Spleen (tissue), 11 donors: ENCODE results near the gene ATP6V0B. TPM values are rescaled to one million over a fixed set of nuclear protein-coding genes. Genes with fewer than 3 reads are reported as not detected.

Experiments
- DNase-seq: peaks from one replicate; pipeline ENCODE4 v3.0.0-alpha.2; 2020
- H3K27ac ChIP-seq, 8 donors: fragments of 200-600 bp; sonication (generic) in 7 of 8; 1 replicate in 4 of 8; 2 replicates in 4 of 8; pipeline versions ENCODE4 v1.5.0 to v1.8.0; 2016 to 2021; ENCODE audit warnings: inconsistent platforms in 4 of 8, mild to moderate bottlenecking in 4 of 8, moderate library complexity in 1 of 8
- H3K27me3 ChIP-seq, 7 donors: fragments of 200-600 bp; sonication (generic) in 6 of 7; replicated peaks in 1 of 7; 1 replicate in 4 of 7; 2 replicates in 3 of 7; pipeline versions ENCODE4 v1.5.0 to v1.8.0; 2016 to 2021; ENCODE audit warnings: inconsistent platforms in 3 of 7, mild to moderate bottlenecking in 1 of 7
- H3K36me3 ChIP-seq, 6 donors: fragments of 200-600 bp; sonication (generic) in 5 of 6; 1 replicate in 4 of 6; 2 replicates in 2 of 6; pipeline versions ENCODE4 v1.5.0 to v1.8.0; 2016 to 2021; ENCODE audit warnings: inconsistent platforms in 2 of 6
- H3K4me1 ChIP-seq, 6 donors: fragments of 200-600 bp; sonication (generic) in 5 of 6; 1 replicate in 3 of 6; 2 replicates in 3 of 6; pipeline versions ENCODE4 v1.5.0 to v1.8.0; 2016 to 2021; ENCODE audit warnings: inconsistent platforms in 3 of 6
- H3K4me3 ChIP-seq, 8 donors: fragments of 200-600 bp; sonication (generic) in 7 of 8; 1 replicate in 4 of 8; 2 replicates in 4 of 8; pipeline versions ENCODE4 v1.5.0 to v1.8.0; 2016 to 2021; ENCODE audit warnings: inconsistent platforms in 4 of 8, mild to moderate bottlenecking in 4 of 8, moderate library complexity in 2 of 8
- H3K9me3 ChIP-seq, 8 donors: fragments of 200-600 bp; sonication (generic) in 7 of 8; 1 replicate in 4 of 8; 2 replicates in 4 of 8; pipeline versions ENCODE4 v1.5.0 to v1.8.0; 2016 to 2021; ENCODE audit warnings: inconsistent platforms in 4 of 8
- POLR2A ChIP-seq, 3 donors: fragments of 450-650 bp; IDR thresholded peaks; one replicate each; pipeline ENCODE4 v1.5.1; 2017; ENCODE audit warnings: antibody characterized with exemption in 3 of 3, mild to moderate bottlenecking in 1 of 3
- POLR2AphosphoS5 ChIP-seq, 3 donors: sonication (generic); formaldehyde crosslinking; IDR thresholded peaks; one replicate each; pipeline ENCODE4 v1.5.1; 2017; ENCODE audit warnings: antibody characterized with exemption in 3 of 3
- WGBS, 5 donors: extraction: QIAGEN DNeasy Blood & Tissue Kit in 3 of 5; methylation state at CpG; one replicate each; pipeline versions ENCODE4 v1.1.5 to v1.1.7; 2013 to 2018; 5-methylcytosine and 5-hydroxymethylcytosine counted together
- intact Hi-C: fragments of 100-400 bp; cut with DNase I; formaldehyde crosslinking; loops from one replicate; pipeline ENCODE4 v1.15.0; 2023; ENCODE audit warnings: low total_unique reads
- polyA plus RNA-seq, 3 donors: library from polyadenylated mRNA; stranded (reverse); fragments of 200-250 nt; gene quantifications; one replicate each; pipeline ENCODE4 v1.2.1, GENCODE V29; 2013
- total RNA-seq, 7 donors: library from RNA; depleted of rRNA in 3 of 7; stranded (reverse); fragments of >200 nt in 3 of 7; fragmentation: NEBNext Ultra II Directional in 4 of 7; extraction: Animal tissue kit (Norgen Biotek cat#: 25700) in 4 of 7; gene quantifications; one replicate each; pipeline versions ENCODE4 v1.1.0 to v1.2.1, GENCODE V29; 2016 to 2021
- TF ChIP-seq, protein P1 (sequence below), 11 experiments: fragments of 200-600 bp in 7 of 11; fragments of 450-650 bp in 4 of 11; sonication (generic) in 4 of 11; IDR thresholded peaks in 8 of 11; conservative IDR thresholded peaks in 3 of 11; 1 replicate in 7 of 11; 2 replicates in 4 of 11; pipeline versions ENCODE4 v1.4.0 to v1.8.0; 2016 to 2021; ENCODE audit warnings: antibody characterized with exemption in 11 of 11, inconsistent platforms in 4 of 11, mild to moderate bottlenecking in 1 of 11
- donor health status: healthy with polysubstance abuse.
- donor health status: DM: no; HTN: no; CAD: no; lungs with moderate emphysema.
- donor health status: DM: no; HTN: no; CAD: no.
- donor health status: Bipolar disorder and iron deficiency.
- donor health status: healthy.
- donor health status: DM: no; HTN: no; CAD: no.
- donor health status: DM: yes; HTN: yes; CAD: no.

The ATP6V0B gene
- total and polyA plus RNA-seq, 10 donors: 124 to 219 (median 177) TPM

DNA sequence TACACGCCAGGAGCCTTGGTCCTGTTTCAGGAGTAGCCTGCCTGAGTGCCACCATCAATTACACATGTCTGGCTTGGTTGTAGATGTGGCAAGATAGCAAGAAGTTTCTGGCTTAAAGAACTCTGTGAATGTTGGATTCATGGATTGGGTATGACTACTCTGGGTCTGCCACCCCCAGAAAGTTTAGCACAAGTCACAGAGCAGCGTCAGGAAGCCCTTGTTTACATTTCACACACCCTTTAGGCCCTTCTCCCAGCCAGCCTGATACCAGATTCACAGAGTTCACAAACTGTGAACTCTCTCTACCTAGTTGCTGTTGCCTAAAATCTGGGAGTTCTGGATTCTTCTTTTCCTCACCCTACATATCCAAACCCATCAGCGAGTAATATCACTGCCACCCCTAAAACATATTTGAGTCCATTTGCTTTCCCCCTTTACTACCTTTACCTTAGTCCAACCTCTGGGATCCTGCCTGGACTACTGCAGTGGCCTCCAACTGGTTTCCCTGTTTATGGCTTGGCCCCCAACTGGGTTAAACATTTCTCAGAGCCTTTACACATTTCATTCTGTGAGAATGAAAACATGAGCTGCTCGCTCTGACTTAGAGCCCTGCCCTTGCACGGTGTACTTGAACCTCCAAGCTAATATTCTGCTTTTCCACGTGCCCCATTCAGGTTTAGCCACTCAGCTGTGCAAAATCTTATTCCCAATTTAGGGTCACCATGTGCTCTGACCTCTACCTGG is 12.6 kb downstream of the ATP6V0B start:
- Histone ChIP-seq H3K27me3 (no peaks in the 10 kb centered on the region), H3K27ac (no peak overlapping the region), H3K4me1 (peaks cover 2 to 36% (median 17%) of the 10 kb centered on the region in 6 donors), H3K9me3 (no peaks in the 10 kb centered on the region), H3K4me3 (no peak overlapping the region), H3K36me3 (peaks cover 0 to 18% (median 0%) of the 10 kb centered on the region in 6 donors)
- WGBS, 5 donors: 85 to 94% (median 89%) methylated on average over 6 of the region's 6 CpGs
- DNase-seq: no peak
- TF ChIP-seq POLR2AphosphoS5 (IDR thresholded peaks at IDR 0.05) (no peak), POLR2A (IDR thresholded peaks at IDR 0.05) (no peak)
- TF ChIP-seq, protein P1, sequence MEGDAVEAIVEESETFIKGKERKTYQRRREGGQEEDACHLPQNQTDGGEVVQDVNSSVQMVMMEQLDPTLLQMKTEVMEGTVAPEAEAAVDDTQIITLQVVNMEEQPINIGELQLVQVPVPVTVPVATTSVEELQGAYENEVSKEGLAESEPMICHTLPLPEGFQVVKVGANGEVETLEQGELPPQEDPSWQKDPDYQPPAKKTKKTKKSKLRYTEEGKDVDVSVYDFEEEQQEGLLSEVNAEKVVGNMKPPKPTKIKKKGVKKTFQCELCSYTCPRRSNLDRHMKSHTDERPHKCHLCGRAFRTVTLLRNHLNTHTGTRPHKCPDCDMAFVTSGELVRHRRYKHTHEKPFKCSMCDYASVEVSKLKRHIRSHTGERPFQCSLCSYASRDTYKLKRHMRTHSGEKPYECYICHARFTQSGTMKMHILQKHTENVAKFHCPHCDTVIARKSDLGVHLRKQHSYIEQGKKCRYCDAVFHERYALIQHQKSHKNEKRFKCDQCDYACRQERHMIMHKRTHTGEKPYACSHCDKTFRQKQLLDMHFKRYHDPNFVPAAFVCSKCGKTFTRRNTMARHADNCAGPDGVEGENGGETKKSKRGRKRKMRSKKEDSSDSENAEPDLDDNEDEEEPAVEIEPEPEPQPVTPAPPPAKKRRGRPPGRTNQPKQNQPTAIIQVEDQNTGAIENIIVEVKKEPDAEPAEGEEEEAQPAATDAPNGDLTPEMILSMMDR (IDR thresholded peaks at IDR 0.05 in 8 of 11, conservative IDR thresholded peaks at IDR 0.05 in 3 of 11): no peak
- intact Hi-C loops: no loop called here

DNA sequence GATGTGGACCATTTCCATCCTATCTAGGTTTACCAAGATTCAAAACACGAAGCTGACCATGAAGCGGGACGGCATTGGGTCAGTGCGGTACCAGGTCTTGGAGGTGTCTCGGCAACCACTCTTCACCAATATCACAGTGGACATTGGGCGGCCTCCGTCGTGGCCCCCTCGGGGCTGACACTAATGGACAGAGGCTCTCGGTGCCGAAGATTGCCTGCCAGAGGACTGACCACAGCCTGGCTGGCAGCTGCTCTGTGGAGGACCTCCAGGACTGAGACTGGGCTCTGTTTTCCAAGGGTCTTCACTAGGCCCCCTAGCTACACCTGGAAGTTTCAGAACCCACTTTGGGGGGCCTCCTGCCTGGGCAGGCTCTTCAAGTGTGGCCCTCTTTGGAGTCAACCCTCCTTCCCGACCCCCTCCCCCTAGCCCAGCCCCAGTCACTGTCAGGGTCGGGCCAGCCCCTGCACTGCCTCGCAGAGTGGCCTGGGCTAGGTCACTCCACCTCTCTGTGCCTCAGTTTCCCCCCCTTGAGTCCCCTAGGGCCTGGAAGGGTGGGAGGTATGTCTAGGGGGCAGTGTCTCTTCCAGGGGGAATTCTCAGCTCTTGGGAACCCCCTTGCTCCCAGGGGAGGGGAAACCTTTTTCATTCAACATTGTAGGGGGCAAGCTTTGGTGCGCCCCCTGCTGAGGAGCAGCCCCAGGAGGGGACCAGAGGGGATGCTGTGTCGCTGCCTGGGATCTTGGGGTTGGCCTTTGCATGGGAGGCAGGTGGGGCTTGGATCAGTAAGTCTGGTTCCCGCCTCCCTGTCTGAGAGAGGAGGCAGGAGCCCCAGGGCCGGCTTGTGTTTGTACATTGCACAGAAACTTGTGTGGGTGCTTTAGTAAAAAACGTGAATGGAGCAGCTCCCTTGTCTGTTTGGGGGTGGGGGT is 15.8 kb downstream of the ATP6V0B start:
- peak overlapping the region in 6 of 8 donors; percentile 65 to 84 (median 80) for H3K27ac ChIP-seq
- peaks cover 0 to 7% (median 0%) of the 10 kb centered on the region in 6 donors for H3K36me3 ChIP-seq
- intact Hi-C loops: no loop called here
- peaks cover 3 to 46% (median 25%) of the 10 kb centered on the region in 6 donors for H3K4me1 ChIP-seq
- no peaks in the 10 kb centered on the region for H3K27me3 ChIP-seq
- WGBS, 5 donors: 70 to 78% (median 75%) methylated on average over 16 to 19 of the region's 19 CpGs
- TF ChIP-seq, protein P1 (IDR thresholded peaks at IDR 0.05 in 8 of 11, conservative IDR thresholded peaks at IDR 0.05 in 3 of 11): no peak
- TF ChIP-seq POLR2A (IDR thresholded peaks at IDR 0.05): no peak
- TF ChIP-seq POLR2AphosphoS5 (IDR thresholded peaks at IDR 0.05): no peak
- DNase-seq: peak; percentile 77
- H3K4me3 ChIP-seq: peak overlapping the region in 7 of 8 donors; percentile 56 to 91 (median 85)
- no peaks in the 10 kb centered on the region for H3K9me3 ChIP-seq

DNA sequence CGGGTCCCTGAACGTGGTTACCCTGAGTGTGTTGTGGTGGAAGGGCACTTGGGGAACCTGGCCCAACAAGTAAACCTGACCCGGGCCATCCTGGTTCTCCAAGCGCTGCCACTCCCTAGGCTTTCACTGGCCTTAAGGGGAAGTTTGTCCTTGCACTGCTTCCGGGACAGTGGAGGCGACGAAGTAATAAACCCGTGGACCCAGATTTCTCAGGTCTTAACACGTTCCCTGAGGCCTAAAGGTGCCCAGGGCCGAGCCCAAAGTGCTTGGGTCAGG is 16.4 kb downstream of the ATP6V0B start:
- DNase-seq: no peak
- peak overlapping the region; percentile 56 to 91 (median 82) for H3K4me3 ChIP-seq
- TF ChIP-seq POLR2AphosphoS5 (IDR thresholded peaks at IDR 0.05) (no peak), POLR2A (IDR thresholded peaks at IDR 0.05) (no peak)
- TF ChIP-seq, protein P1 (IDR thresholded peaks at IDR 0.05 in 8 of 11, conservative IDR thresholded peaks at IDR 0.05 in 3 of 11): no peak
- H3K9me3 ChIP-seq: no peaks in the 10 kb centered on the region
- 0 to 5% (median 1%) methylated on average over 4 to 10 of the region's 10 CpGs for WGBS, 5 donors
- intact Hi-C loops: no loop called here
- H3K27me3 ChIP-seq: no peaks in the 10 kb centered on the region
- H3K36me3 ChIP-seq: peaks cover 0 to 1% (median 0%) of the 10 kb centered on the region in 6 donors
- H3K4me1 ChIP-seq: peaks cover 3 to 46% (median 25%) of the 10 kb centered on the region in 6 donors
- peak overlapping the region in 7 of 8 donors; percentile 39 to 84 (median 79) for H3K27ac ChIP-seq
